Kidney epithelial cell (primary cell): Measurements from ENCODE around the gene IL27RA. TPM values are rescaled to one million over a fixed set of nuclear protein-coding genes. Genes with fewer than 3 reads are reported as not detected.

Source experiments
- DNase-seq: peaks from one replicate; pipeline ENCODE4 v3.0.0-alpha.2; 2010; ENCODE audit warnings: low read depth
- H3K27me3 ChIP-seq: 2 replicates; pipeline ENCODE4 v1.6.0; 2011; ENCODE audit warnings: low read length; ENCODE audit not compliant: control insufficient read depth, insufficient read depth
- H3K36me3 ChIP-seq: 2 replicates; pipeline ENCODE4 v1.5.1; 2011; ENCODE audit warnings: low read length; ENCODE audit not compliant: control insufficient read depth, insufficient read depth
- H3K4me3 ChIP-seq: 2 replicates; pipeline ENCODE4 v1.5.1; 2011; ENCODE audit warnings: low read depth, mild to moderate bottlenecking, control low read depth, low read length
- total RNA-seq: library from RNA; depleted of rRNA; stranded (reverse); fragments of >200 nt; gene quantifications from 2 replicates; pipeline ENCODE4 v1.2.3, GENCODE V29; 2015
- TF ChIP-seq, protein P1 (sequence below): IDR thresholded peaks from 2 replicates; pipeline ENCODE4 v1.5.1; 2011; ENCODE audit warnings: mild to moderate bottlenecking, moderate library complexity, low read length, control low read depth, inconsistent platforms; ENCODE audit not compliant: insufficient read depth, poor library complexity, severe bottlenecking

The IL27RA gene
- total RNA-seq, 1 donor from 2014 or later: 4.1 TPM

GRCh38 chr19:14054099-14054498, 22.5 kb downstream of the IL27RA start:
- H3K4me3 ChIP-seq: no peak overlapping the region
- peaks cover 1% of the 10 kb centered on the region for H3K36me3 ChIP-seq
- TF ChIP-seq, protein P1, sequence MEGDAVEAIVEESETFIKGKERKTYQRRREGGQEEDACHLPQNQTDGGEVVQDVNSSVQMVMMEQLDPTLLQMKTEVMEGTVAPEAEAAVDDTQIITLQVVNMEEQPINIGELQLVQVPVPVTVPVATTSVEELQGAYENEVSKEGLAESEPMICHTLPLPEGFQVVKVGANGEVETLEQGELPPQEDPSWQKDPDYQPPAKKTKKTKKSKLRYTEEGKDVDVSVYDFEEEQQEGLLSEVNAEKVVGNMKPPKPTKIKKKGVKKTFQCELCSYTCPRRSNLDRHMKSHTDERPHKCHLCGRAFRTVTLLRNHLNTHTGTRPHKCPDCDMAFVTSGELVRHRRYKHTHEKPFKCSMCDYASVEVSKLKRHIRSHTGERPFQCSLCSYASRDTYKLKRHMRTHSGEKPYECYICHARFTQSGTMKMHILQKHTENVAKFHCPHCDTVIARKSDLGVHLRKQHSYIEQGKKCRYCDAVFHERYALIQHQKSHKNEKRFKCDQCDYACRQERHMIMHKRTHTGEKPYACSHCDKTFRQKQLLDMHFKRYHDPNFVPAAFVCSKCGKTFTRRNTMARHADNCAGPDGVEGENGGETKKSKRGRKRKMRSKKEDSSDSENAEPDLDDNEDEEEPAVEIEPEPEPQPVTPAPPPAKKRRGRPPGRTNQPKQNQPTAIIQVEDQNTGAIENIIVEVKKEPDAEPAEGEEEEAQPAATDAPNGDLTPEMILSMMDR: no peak
- peaks cover 14% of the 10 kb centered on the region for H3K27me3 ChIP-seq
- DNase-seq: no peak

GRCh38 chr19:14054721-14055120, 23.2 kb downstream of the IL27RA start:
- TF ChIP-seq, protein P1: no peak
- peaks cover 1% of the 10 kb centered on the region for H3K36me3 ChIP-seq
- H3K27me3 ChIP-seq: peaks cover 20% of the 10 kb centered on the region
- DNase-seq: no peak
- H3K4me3 ChIP-seq: no peak overlapping the region

GRCh38 chr19:14055396-14055795, 23.8 kb downstream of the IL27RA start:
- Histone ChIP-seq H3K36me3 (peaks cover 1% of the 10 kb centered on the region), H3K4me3 (no peak overlapping the region), H3K27me3 (peaks cover 23% of the 10 kb centered on the region)
- TF ChIP-seq, protein P1: no peak
- no peak for DNase-seq

DNA sequence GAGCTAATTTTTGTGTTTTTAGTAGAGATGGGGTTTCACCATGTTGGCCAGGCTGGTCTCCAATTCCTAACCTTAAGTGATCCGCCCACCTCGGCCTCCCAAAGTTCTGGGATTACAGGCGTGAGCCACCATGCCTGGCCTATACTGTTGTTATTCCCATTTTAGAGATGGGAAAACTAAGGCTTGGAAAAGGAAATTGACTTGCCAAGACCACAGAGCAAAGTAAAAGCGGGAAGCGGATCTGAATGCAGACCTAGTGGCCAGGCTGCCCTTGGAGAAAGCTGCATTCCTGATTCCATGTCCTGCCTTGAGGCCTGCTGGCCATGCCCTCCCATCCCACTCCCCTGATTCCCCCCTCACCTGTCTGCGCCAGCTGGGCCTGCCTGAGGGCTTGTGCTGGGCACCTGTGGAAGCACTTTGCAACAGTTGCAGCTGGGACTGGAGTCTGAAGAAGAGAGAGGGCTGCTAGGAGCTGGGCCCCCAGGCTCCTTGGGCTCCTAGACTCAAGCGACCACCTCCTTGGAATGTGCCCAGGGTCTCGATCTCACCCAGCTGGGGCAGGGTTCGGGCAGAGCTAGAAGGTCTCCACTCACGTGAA, 24.6 kb downstream of the IL27RA start:
- DNase-seq: no peak
- TF ChIP-seq, protein P1: no peak
- Histone ChIP-seq H3K36me3 (peaks cover 1% of the 10 kb centered on the region), H3K4me3 (no peak overlapping the region), H3K27me3 (peaks cover 23% of the 10 kb centered on the region)

DNA sequence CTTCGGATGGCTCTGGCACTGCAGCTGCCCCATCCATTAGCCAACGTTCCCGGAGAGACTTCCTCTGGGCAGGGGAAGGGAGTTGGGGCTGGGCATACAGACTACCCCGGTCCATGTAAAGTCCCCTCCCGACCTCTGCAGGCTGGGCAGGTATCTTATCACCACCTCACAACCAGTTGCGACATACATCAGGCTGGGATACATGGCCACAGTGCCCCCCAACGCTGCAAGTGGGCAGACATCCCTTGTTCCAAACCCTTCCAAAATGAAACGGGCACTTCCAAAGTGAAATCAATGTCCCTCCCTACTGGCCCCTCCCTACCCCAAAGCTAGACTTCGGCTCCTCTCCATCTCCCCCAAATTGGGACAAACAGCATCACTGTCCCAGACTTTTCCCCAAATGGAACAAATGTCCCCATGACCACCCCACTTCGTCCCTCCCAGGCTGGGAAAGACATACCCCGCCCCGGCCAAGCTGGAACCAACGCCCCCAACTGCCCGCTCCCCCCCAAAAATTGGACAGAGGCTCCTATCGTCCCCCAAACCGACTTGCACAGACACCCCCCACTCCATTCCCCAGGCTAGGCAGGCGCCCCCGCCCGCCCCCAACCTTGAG, 25.3 kb downstream of the IL27RA start:
- H3K36me3 ChIP-seq: peaks cover 1% of the 10 kb centered on the region
- no peak for DNase-seq
- H3K4me3 ChIP-seq: no peak overlapping the region
- H3K27me3 ChIP-seq: peaks cover 26% of the 10 kb centered on the region
- TF ChIP-seq, protein P1: no peak
